ENCODE data around the gene HOOK1. TPM values are rescaled to one million over a fixed set of nuclear protein-coding genes. Genes with fewer than 3 reads are reported as not detected.

The HOOK1 gene
- total RNA-seq, 1 experiment from 2014 or later = 33.8 TPM

DNA sequence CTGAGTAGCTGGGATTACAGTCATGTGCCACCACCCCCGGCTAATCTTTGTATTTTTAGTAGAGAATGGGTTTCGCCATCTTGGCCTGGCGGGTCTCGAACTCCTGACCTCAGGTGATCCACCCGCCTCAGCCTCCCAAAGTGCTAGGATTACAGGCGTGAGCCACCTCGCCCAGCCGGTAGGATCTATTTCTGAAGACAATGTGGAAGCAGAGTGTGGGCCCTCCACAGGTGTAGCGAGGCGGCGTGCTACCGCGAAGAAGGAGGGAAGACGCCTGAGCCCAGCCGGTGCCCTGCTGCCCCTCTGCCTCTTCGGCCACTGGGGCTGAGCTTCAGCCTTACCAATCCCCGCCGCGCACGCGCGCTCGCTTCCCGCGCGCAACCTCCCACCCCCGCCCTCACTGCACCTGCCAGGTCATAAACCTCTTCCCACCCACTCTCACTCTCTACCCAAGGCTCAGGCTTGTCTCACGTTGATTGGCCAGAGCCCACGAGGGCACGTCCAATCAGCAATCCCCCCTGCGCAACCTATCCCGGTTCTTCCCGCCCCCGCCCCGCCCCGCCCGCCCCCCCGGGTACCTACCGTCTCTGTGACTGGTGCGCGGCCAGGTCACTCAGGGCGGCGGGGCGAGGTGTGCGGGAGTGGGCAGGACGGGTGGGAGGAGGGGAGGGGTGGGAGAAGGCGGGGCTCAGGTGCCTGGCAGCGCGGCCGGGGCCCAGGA, 409 bp upstream of the HOOK1 start (continued):
- no peak for TF ChIP-seq GABPB1 (CRISPR knock-in tag; IDR thresholded peaks at IDR 0.05)
- TF ChIP-seq, protein P1, sequence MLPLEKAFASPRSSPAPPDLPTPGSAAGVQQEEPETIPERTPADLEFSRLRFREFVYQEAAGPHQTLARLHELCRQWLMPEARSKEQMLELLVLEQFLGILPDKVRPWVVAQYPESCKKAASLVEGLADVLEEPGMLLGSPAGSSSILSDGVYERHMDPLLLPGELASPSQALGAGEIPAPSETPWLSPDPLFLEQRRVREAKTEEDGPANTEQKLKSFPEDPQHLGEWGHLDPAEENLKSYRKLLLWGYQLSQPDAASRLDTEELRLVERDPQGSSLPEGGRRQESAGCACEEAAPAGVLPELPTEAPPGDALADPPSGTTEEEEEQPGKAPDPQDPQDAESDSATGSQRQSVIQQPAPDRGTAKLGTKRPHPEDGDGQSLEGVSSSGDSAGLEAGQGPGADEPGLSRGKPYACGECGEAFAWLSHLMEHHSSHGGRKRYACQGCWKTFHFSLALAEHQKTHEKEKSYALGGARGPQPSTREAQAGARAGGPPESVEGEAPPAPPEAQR (CRISPR knock-in tag; IDR thresholded peaks at IDR 0.05) = no peak
- peak; percentile 26; the same call in 1 of the 2 replicates for TF ChIP-seq JUN (CRISPR knock-in tag; IDR thresholded peaks at IDR 0.05)
- TF ChIP-seq, protein P2, sequence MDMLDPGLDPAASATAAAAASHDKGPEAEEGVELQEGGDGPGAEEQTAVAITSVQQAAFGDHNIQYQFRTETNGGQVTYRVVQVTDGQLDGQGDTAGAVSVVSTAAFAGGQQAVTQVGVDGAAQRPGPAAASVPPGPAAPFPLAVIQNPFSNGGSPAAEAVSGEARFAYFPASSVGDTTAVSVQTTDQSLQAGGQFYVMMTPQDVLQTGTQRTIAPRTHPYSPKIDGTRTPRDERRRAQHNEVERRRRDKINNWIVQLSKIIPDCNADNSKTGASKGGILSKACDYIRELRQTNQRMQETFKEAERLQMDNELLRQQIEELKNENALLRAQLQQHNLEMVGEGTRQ (CRISPR knock-in tag; IDR thresholded peaks at IDR 0.05) = no peak
- no peak for TF ChIP-seq CREB1 (CRISPR knock-in tag; IDR thresholded peaks at IDR 0.05)
- no peak for TF ChIP-seq ELF4 (CRISPR knock-in tag; IDR thresholded peaks at IDR 0.05; ENCODE audit: low read depth)
- TF ChIP-seq, protein P3, sequence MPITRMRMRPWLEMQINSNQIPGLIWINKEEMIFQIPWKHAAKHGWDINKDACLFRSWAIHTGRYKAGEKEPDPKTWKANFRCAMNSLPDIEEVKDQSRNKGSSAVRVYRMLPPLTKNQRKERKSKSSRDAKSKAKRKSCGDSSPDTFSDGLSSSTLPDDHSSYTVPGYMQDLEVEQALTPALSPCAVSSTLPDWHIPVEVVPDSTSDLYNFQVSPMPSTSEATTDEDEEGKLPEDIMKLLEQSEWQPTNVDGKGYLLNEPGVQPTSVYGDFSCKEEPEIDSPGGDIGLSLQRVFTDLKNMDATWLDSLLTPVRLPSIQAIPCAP (CRISPR knock-in tag; IDR thresholded peaks at IDR 0.05) = no peak
- TF ChIP-seq, protein P4, sequence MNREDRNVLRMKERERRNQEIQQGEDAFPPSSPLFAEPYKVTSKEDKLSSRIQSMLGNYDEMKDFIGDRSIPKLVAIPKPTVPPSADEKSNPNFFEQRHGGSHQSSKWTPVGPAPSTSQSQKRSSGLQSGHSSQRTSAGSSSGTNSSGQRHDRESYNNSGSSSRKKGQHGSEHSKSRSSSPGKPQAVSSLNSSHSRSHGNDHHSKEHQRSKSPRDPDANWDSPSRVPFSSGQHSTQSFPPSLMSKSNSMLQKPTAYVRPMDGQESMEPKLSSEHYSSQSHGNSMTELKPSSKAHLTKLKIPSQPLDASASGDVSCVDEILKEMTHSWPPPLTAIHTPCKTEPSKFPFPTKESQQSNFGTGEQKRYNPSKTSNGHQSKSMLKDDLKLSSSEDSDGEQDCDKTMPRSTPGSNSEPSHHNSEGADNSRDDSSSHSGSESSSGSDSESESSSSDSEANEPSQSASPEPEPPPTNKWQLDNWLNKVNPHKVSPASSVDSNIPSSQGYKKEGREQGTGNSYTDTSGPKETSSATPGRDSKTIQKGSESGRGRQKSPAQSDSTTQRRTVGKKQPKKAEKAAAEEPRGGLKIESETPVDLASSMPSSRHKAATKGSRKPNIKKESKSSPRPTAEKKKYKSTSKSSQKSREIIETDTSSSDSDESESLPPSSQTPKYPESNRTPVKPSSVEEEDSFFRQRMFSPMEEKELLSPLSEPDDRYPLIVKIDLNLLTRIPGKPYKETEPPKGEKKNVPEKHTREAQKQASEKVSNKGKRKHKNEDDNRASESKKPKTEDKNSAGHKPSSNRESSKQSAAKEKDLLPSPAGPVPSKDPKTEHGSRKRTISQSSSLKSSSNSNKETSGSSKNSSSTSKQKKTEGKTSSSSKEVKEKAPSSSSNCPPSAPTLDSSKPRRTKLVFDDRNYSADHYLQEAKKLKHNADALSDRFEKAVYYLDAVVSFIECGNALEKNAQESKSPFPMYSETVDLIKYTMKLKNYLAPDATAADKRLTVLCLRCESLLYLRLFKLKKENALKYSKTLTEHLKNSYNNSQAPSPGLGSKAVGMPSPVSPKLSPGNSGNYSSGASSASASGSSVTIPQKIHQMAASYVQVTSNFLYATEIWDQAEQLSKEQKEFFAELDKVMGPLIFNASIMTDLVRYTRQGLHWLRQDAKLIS (CRISPR knock-in tag; IDR thresholded peaks at IDR 0.05; ENCODE audit: borderline replicate concordance) = no peak
- no peak for TF ChIP-seq NFE2L1 (CRISPR knock-in tag; IDR thresholded peaks at IDR 0.05)
- TF ChIP-seq, protein P5, sequence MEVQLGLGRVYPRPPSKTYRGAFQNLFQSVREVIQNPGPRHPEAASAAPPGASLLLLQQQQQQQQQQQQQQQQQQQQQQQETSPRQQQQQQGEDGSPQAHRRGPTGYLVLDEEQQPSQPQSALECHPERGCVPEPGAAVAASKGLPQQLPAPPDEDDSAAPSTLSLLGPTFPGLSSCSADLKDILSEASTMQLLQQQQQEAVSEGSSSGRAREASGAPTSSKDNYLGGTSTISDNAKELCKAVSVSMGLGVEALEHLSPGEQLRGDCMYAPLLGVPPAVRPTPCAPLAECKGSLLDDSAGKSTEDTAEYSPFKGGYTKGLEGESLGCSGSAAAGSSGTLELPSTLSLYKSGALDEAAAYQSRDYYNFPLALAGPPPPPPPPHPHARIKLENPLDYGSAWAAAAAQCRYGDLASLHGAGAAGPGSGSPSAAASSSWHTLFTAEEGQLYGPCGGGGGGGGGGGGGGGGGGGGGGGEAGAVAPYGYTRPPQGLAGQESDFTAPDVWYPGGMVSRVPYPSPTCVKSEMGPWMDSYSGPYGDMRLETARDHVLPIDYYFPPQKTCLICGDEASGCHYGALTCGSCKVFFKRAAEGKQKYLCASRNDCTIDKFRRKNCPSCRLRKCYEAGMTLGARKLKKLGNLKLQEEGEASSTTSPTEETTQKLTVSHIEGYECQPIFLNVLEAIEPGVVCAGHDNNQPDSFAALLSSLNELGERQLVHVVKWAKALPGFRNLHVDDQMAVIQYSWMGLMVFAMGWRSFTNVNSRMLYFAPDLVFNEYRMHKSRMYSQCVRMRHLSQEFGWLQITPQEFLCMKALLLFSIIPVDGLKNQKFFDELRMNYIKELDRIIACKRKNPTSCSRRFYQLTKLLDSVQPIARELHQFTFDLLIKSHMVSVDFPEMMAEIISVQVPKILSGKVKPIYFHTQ (CRISPR knock-in tag; IDR thresholded peaks at IDR 0.05) = no peak
- peak; percentile 84; the same call in 1 of the 2 replicates for TF ChIP-seq ZNF138 (CRISPR knock-in tag; conservative IDR thresholded peaks at IDR 0.05)
- no peak for TF ChIP-seq ZNF423 (CRISPR knock-in tag; IDR thresholded peaks at IDR 0.05)
- TF ChIP-seq, protein P6, sequence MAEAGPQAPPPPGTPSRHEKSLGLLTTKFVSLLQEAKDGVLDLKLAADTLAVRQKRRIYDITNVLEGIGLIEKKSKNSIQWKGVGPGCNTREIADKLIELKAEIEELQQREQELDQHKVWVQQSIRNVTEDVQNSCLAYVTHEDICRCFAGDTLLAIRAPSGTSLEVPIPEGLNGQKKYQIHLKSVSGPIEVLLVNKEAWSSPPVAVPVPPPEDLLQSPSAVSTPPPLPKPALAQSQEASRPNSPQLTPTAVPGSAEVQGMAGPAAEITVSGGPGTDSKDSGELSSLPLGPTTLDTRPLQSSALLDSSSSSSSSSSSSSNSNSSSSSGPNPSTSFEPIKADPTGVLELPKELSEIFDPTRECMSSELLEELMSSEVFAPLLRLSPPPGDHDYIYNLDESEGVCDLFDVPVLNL (CRISPR knock-in tag; IDR thresholded peaks at IDR 0.05; ENCODE audit: borderline replicate concordance, low read depth) = no peak
- TF ChIP-seq TEAD4 (CRISPR knock-in tag; IDR thresholded peaks at IDR 0.05) = no peak
- no peak for TF ChIP-seq MXD4 (CRISPR knock-in tag; IDR thresholded peaks at IDR 0.05; ENCODE audit: borderline replicate concordance)
- TF ChIP-seq, protein P7, sequence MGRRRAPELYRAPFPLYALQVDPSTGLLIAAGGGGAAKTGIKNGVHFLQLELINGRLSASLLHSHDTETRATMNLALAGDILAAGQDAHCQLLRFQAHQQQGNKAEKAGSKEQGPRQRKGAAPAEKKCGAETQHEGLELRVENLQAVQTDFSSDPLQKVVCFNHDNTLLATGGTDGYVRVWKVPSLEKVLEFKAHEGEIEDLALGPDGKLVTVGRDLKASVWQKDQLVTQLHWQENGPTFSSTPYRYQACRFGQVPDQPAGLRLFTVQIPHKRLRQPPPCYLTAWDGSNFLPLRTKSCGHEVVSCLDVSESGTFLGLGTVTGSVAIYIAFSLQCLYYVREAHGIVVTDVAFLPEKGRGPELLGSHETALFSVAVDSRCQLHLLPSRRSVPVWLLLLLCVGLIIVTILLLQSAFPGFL (CRISPR knock-in tag; IDR thresholded peaks at IDR 0.05; ENCODE audit: borderline replicate concordance) = no peak
- TF ChIP-seq CBFB (CRISPR knock-in tag; IDR thresholded peaks at IDR 0.05; ENCODE audit: low read depth) = no peak
- TF ChIP-seq, protein P8, sequence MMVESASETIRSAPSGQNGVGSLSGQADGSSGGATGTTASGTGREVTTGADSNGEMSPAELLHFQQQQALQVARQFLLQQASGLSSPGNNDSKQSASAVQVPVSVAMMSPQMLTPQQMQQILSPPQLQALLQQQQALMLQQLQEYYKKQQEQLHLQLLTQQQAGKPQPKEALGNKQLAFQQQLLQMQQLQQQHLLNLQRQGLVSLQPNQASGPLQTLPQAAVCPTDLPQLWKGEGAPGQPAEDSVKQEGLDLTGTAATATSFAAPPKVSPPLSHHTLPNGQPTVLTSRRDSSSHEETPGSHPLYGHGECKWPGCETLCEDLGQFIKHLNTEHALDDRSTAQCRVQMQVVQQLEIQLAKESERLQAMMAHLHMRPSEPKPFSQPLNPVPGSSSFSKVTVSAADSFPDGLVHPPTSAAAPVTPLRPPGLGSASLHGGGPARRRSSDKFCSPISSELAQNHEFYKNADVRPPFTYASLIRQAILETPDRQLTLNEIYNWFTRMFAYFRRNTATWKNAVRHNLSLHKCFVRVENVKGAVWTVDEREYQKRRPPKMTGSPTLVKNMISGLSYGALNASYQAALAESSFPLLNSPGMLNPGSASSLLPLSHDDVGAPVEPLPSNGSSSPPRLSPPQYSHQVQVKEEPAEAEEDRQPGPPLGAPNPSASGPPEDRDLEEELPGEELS (CRISPR knock-in tag; IDR thresholded peaks at IDR 0.05) = 0 out of 2 replicates have a peak, but pooled peaks have one; percentile 36
- TF ChIP-seq TP53 (CRISPR knock-in tag; IDR thresholded peaks at IDR 0.05) = no peak
- peak; percentile 39; the same call in 1 of the 2 replicates for TF ChIP-seq ZNF396 (CRISPR knock-in tag; IDR thresholded peaks at IDR 0.05; ENCODE audit: borderline replicate concordance)
- TF ChIP-seq ZNF121 (CRISPR knock-in tag; IDR thresholded peaks at IDR 0.05) = no peak
- TF ChIP-seq NR1H2 (CRISPR knock-in tag; IDR thresholded peaks at IDR 0.05) = no peak
- TF ChIP-seq, protein P9, sequence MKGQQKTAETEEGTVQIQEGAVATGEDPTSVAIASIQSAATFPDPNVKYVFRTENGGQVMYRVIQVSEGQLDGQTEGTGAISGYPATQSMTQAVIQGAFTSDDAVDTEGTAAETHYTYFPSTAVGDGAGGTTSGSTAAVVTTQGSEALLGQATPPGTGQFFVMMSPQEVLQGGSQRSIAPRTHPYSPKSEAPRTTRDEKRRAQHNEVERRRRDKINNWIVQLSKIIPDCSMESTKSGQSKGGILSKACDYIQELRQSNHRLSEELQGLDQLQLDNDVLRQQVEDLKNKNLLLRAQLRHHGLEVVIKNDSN (CRISPR knock-in tag; IDR thresholded peaks at IDR 0.05) = no peak
- no peak for TF ChIP-seq PRRX2 (CRISPR knock-in tag; IDR thresholded peaks at IDR 0.05)
